NB4 (cell line): ENCODE results near the gene STX8.

Experiments used
- POLR2A ChIP-seq: IDR thresholded peaks from 2 replicates; pipeline ENCODE4 v1.6.1; 2011; ENCODE audit warnings: mild to moderate bottlenecking; ENCODE audit not compliant: insufficient read length; ENCODE audit errors: extremely low read depth
- TF ChIP-seq, protein P1 (sequence below): IDR thresholded peaks from one replicate; pipeline ENCODE4 v1.5.1; 2012; ENCODE audit warnings: low read depth, low read length

DNA sequence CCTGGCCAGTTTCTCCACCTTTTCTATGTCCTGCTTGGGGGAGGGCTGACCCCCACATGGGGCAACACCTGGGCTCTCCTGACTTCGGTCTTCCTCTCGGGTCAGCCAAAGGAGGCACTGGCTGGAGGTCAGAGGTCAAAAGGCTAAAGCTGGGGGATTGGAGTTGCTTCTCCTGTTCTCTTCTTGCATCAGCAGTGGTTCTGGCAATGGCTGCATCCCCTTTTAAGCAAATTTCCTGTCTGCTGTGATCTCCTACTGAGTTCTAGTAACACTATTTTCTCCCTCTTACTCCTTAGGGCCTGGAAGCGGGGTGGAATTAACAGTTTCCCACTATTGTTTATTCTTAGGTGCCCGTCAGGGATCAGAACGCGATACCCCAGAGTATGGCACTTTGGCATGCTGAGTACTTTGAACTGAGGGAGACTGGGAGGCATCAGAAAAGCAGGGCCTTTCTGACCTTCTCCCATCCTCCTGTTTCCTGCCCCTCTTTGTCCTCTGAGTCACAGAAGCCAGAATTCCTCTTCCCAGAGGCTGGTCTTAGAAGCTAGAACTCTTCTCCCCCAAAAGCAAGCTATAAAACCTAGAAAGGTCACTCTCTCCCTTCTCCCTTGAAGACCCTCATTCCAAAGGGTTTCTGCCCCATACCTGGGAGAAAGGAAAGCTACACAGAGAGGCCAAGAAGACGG, 268.2 kb downstream of the STX8 start:
- TF ChIP-seq, protein P1, sequence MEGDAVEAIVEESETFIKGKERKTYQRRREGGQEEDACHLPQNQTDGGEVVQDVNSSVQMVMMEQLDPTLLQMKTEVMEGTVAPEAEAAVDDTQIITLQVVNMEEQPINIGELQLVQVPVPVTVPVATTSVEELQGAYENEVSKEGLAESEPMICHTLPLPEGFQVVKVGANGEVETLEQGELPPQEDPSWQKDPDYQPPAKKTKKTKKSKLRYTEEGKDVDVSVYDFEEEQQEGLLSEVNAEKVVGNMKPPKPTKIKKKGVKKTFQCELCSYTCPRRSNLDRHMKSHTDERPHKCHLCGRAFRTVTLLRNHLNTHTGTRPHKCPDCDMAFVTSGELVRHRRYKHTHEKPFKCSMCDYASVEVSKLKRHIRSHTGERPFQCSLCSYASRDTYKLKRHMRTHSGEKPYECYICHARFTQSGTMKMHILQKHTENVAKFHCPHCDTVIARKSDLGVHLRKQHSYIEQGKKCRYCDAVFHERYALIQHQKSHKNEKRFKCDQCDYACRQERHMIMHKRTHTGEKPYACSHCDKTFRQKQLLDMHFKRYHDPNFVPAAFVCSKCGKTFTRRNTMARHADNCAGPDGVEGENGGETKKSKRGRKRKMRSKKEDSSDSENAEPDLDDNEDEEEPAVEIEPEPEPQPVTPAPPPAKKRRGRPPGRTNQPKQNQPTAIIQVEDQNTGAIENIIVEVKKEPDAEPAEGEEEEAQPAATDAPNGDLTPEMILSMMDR, result no peak
- no peak for TF ChIP-seq POLR2A
